Measurements from ENCODE around the gene KTN1.

GRCh38 chr14:55581342-55581771, 1.4 kb downstream of the KTN1 start:
- TF ChIP-seq ZFP3 (CRISPR knock-in tag; IDR thresholded peaks at IDR 0.05) (no peak), TOX (CRISPR knock-in tag; IDR thresholded peaks at IDR 0.05; ENCODE audit: borderline replicate concordance) (no peak), PATZ1 (CRISPR knock-in tag; IDR thresholded peaks at IDR 0.05; ENCODE audit: borderline replicate concordance) (no peak), ARNTL (CRISPR knock-in tag; IDR thresholded peaks at IDR 0.05; ENCODE audit: borderline replicate concordance, low read depth) (no peak), OSR1 (CRISPR knock-in tag; IDR thresholded peaks at IDR 0.05) (no peak), ZNF565 (CRISPR knock-in tag; conservative IDR thresholded peaks at IDR 0.05; ENCODE audit: low read depth) (no peak)
- TF ChIP-seq, protein P1, sequence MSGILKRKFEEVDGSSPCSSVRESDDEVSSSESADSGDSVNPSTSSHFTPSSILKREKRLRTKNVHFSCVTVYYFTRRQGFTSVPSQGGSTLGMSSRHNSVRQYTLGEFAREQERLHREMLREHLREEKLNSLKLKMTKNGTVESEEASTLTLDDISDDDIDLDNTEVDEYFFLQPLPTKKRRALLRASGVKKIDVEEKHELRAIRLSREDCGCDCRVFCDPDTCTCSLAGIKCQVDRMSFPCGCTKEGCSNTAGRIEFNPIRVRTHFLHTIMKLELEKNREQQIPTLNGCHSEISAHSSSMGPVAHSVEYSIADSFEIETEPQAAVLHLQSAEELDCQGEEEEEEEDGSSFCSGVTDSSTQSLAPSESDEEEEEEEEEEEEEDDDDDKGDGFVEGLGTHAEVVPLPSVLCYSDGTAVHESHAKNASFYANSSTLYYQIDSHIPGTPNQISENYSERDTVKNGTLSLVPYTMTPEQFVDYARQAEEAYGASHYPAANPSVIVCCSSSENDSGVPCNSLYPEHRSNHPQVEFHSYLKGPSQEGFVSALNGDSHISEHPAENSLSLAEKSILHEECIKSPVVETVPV (CRISPR knock-in tag; IDR thresholded peaks at IDR 0.05): no peak
- TF ChIP-seq, protein P2, sequence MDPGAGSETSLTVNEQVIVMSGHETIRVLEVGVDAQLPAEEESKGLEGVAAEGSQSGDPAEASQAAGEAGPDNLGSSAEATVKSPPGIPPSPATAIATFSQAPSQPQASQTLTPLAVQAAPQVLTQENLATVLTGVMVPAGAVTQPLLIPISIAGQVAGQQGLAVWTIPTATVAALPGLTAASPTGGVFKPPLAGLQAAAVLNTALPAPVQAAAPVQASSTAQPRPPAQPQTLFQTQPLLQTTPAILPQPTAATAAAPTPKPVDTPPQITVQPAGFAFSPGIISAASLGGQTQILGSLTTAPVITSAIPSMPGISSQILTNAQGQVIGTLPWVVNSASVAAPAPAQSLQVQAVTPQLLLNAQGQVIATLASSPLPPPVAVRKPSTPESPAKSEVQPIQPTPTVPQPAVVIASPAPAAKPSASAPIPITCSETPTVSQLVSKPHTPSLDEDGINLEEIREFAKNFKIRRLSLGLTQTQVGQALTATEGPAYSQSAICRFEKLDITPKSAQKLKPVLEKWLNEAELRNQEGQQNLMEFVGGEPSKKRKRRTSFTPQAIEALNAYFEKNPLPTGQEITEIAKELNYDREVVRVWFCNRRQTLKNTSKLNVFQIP (CRISPR knock-in tag; IDR thresholded peaks at IDR 0.05; ENCODE audit: borderline replicate concordance, low read depth): no peak
- TF ChIP-seq, protein P3, sequence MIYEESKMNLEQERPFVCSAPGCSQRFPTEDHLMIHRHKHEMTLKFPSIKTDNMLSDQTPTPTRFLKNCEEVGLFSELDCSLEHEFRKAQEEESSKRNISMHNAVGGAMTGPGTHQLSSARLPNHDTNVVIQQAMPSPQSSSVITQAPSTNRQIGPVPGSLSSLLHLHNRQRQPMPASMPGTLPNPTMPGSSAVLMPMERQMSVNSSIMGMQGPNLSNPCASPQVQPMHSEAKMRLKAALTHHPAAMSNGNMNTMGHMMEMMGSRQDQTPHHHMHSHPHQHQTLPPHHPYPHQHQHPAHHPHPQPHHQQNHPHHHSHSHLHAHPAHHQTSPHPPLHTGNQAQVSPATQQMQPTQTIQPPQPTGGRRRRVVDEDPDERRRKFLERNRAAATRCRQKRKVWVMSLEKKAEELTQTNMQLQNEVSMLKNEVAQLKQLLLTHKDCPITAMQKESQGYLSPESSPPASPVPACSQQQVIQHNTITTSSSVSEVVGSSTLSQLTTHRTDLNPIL (CRISPR knock-in tag; IDR thresholded peaks at IDR 0.05; ENCODE audit: low read depth): no peak
